ENCODE data around the gene SEL1L3.

The SEL1L3 gene

GRCh38 chr4:25759101-25759500, 103.7 kb downstream of the SEL1L3 start:
- Histone ChIP-seq H3K4me1 (ENCODE audit: control insufficient read depth, insufficient read depth, low read length) (no peaks in the 10 kb centered on the region), H3K36me3 (ENCODE audit: control insufficient read depth, insufficient read depth, low read length) (no peaks in the 10 kb centered on the region), H3K27me3 (ENCODE audit: control insufficient read depth, insufficient read depth, low read length, poor library complexity, severe bottlenecking) (no peaks in the 10 kb centered on the region), H3K27ac (ENCODE audit: insufficient read depth, low read depth, low read length, poor library complexity, severe bottlenecking) (no peak overlapping the region), H3K4me3 (ENCODE audit: insufficient read depth, low read depth, low read length) (no peak overlapping the region), H3K9me3 (ENCODE audit: control insufficient read depth, low read length) (no peaks in the 10 kb centered on the region)
- 93 to 94% methylated on average over 8 of the region's 8 CpGs for WGBS, 2 experiments

- Histone ChIP-seq H3K27ac (ENCODE audit: insufficient read depth, low read depth, low read length, poor library complexity, severe bottlenecking) (no peak overlapping the region), H3K4me3 (ENCODE audit: insufficient read depth, low read depth, low read length) (no peak overlapping the region), H3K9me3 (ENCODE audit: control insufficient read depth, low read length) (no peaks in the 10 kb centered on the region), H3K36me3 (ENCODE audit: control insufficient read depth, insufficient read depth, low read length) (no peaks in the 10 kb centered on the region), H3K4me1 (ENCODE audit: control insufficient read depth, insufficient read depth, low read length) (no peaks in the 10 kb centered on the region), H3K27me3 (ENCODE audit: control insufficient read depth, insufficient read depth, low read length, poor library complexity, severe bottlenecking) (no peaks in the 10 kb centered on the region)
- WGBS, 2 experiments, result 96 to 97% methylated on average over 8 of the region's 8 CpGs
These were observed 105.3 kb downstream of the SEL1L3 start for GRCh38 chr4:25757452-25757851.

GRCh38 chr4:25756503-25756902, 106.3 kb downstream of the SEL1L3 start:
- Histone ChIP-seq H3K9me3 (ENCODE audit: control insufficient read depth, low read length) (no peaks in the 10 kb centered on the region), H3K4me1 (ENCODE audit: control insufficient read depth, insufficient read depth, low read length) (no peaks in the 10 kb centered on the region), H3K36me3 (ENCODE audit: control insufficient read depth, insufficient read depth, low read length) (no peaks in the 10 kb centered on the region), H3K27ac (ENCODE audit: insufficient read depth, low read depth, low read length, poor library complexity, severe bottlenecking) (no peak overlapping the region), H3K27me3 (ENCODE audit: control insufficient read depth, insufficient read depth, low read length, poor library complexity, severe bottlenecking) (no peaks in the 10 kb centered on the region), H3K4me3 (ENCODE audit: insufficient read depth, low read depth, low read length) (no peak overlapping the region)
- whole genome bisulfite sequencing, 2 experiments, result 83 to 89% methylated on average over 5 of the region's 5 CpGs

GRCh38 chr4:25755911-25756310, 106.9 kb downstream of the SEL1L3 start:
- WGBS, 2 experiments, result 93 to 96% methylated on average over 9 of the region's 9 CpGs
- Histone ChIP-seq H3K9me3 (ENCODE audit: control insufficient read depth, low read length) (no peaks in the 10 kb centered on the region), H3K36me3 (ENCODE audit: control insufficient read depth, insufficient read depth, low read length) (no peaks in the 10 kb centered on the region), H3K27me3 (ENCODE audit: control insufficient read depth, insufficient read depth, low read length, poor library complexity, severe bottlenecking) (no peaks in the 10 kb centered on the region), H3K4me1 (ENCODE audit: control insufficient read depth, insufficient read depth, low read length) (no peaks in the 10 kb centered on the region), H3K27ac (ENCODE audit: insufficient read depth, low read depth, low read length, poor library complexity, severe bottlenecking) (no peak overlapping the region), H3K4me3 (ENCODE audit: insufficient read depth, low read depth, low read length) (no peak overlapping the region)

GRCh38 chr4:25753239-25753638, 109.5 kb downstream of the SEL1L3 start:
- H3K9me3 ChIP-seq (ENCODE audit: control insufficient read depth, low read length), result no peaks in the 10 kb centered on the region
- no peaks in the 10 kb centered on the region for H3K36me3 ChIP-seq (ENCODE audit: control insufficient read depth, insufficient read depth, low read length)
- no peaks in the 10 kb centered on the region for H3K27me3 ChIP-seq (ENCODE audit: control insufficient read depth, insufficient read depth, low read length, poor library complexity, severe bottlenecking)
- no peak overlapping the region for H3K4me3 ChIP-seq (ENCODE audit: insufficient read depth, low read depth, low read length)
- no peak overlapping the region for H3K27ac ChIP-seq (ENCODE audit: insufficient read depth, low read depth, low read length, poor library complexity, severe bottlenecking)
- H3K4me1 ChIP-seq (ENCODE audit: control insufficient read depth, insufficient read depth, low read length), result no peaks in the 10 kb centered on the region
- WGBS, 2 experiments, result 91 to 93% methylated on average over 5 of the region's 5 CpGs

- H3K27ac ChIP-seq (ENCODE audit: insufficient read depth, low read depth, low read length, poor library complexity, severe bottlenecking), result no peak overlapping the region
- 96 to 99% methylated on average over 4 of the region's 4 CpGs for WGBS, 2 experiments
- no peaks in the 10 kb centered on the region for H3K36me3 ChIP-seq (ENCODE audit: control insufficient read depth, insufficient read depth, low read length)
- no peaks in the 10 kb centered on the region for H3K9me3 ChIP-seq (ENCODE audit: control insufficient read depth, low read length)
- no peaks in the 10 kb centered on the region for H3K27me3 ChIP-seq (ENCODE audit: control insufficient read depth, insufficient read depth, low read length, poor library complexity, severe bottlenecking)
- no peak overlapping the region for H3K4me3 ChIP-seq (ENCODE audit: insufficient read depth, low read depth, low read length)
- no peaks in the 10 kb centered on the region for H3K4me1 ChIP-seq (ENCODE audit: control insufficient read depth, insufficient read depth, low read length)
These were observed 111.9 kb downstream of the SEL1L3 start for GRCh38 chr4:25750874-25751273.

- Histone ChIP-seq H3K27me3 (ENCODE audit: control insufficient read depth, insufficient read depth, low read length, poor library complexity, severe bottlenecking) (no peaks in the 10 kb centered on the region), H3K4me1 (ENCODE audit: control insufficient read depth, insufficient read depth, low read length) (no peaks in the 10 kb centered on the region), H3K4me3 (ENCODE audit: insufficient read depth, low read depth, low read length) (no peak overlapping the region), H3K9me3 (ENCODE audit: control insufficient read depth, low read length) (no peaks in the 10 kb centered on the region), H3K27ac (ENCODE audit: insufficient read depth, low read depth, low read length, poor library complexity, severe bottlenecking) (no peak overlapping the region), H3K36me3 (ENCODE audit: control insufficient read depth, insufficient read depth, low read length) (no peaks in the 10 kb centered on the region)
- 96 to 97% methylated on average over 5 of the region's 5 CpGs for WGBS, 2 experiments
These were observed 113.5 kb downstream of the SEL1L3 start for GRCh38 chr4:25749150-25749794.

- Histone ChIP-seq H3K27me3 (ENCODE audit: control insufficient read depth, insufficient read depth, low read length, poor library complexity, severe bottlenecking) (no peaks in the 10 kb centered on the region), H3K9me3 (ENCODE audit: control insufficient read depth, low read length) (no peaks in the 10 kb centered on the region)
- WGBS, 2 experiments, result 91 to 93% methylated on average over 3 of the region's 3 CpGs
These were observed 118.8 kb downstream of the SEL1L3 start for GRCh38 chr4:25743971-25744370.

GRCh38 chr4:25729564-25729963, 133.2 kb downstream of the SEL1L3 start:
- H3K4me1 ChIP-seq (ENCODE audit: control insufficient read depth, insufficient read depth, low read length), result no peaks in the 10 kb centered on the region
- no peak overlapping the region for H3K27ac ChIP-seq (ENCODE audit: insufficient read depth, low read depth, low read length, poor library complexity, severe bottlenecking)
- WGBS, 2 experiments, result 94 to 95% methylated on average over 9 of the region's 9 CpGs
- H3K4me3 ChIP-seq (ENCODE audit: insufficient read depth, low read depth, low read length), result no peak overlapping the region
- no peaks in the 10 kb centered on the region for H3K36me3 ChIP-seq (ENCODE audit: control insufficient read depth, insufficient read depth, low read length)
- H3K9me3 ChIP-seq (ENCODE audit: control insufficient read depth, low read length), result no peaks in the 10 kb centered on the region
- no peaks in the 10 kb centered on the region for H3K27me3 ChIP-seq (ENCODE audit: control insufficient read depth, insufficient read depth, low read length, poor library complexity, severe bottlenecking)

More at GRCh38 chr4:25743971-25744370, 118.8 kb downstream of the SEL1L3 start:
- Histone ChIP-seq H3K36me3 (ENCODE audit: control insufficient read depth, insufficient read depth, low read length) (no peaks in the 10 kb centered on the region), H3K4me1 (ENCODE audit: control insufficient read depth, insufficient read depth, low read length) (no peaks in the 10 kb centered on the region), H3K27ac (ENCODE audit: insufficient read depth, low read depth, low read length, poor library complexity, severe bottlenecking) (no peak overlapping the region), H3K4me3 (ENCODE audit: insufficient read depth, low read depth, low read length) (no peak overlapping the region)

GRCh38 chr4:25728886-25729285, 133.9 kb downstream of the SEL1L3 start:
- 80 to 82% methylated on average over 3 of the region's 3 CpGs for WGBS, 2 experiments
- Histone ChIP-seq H3K27me3 (ENCODE audit: control insufficient read depth, insufficient read depth, low read length, poor library complexity, severe bottlenecking) (no peaks in the 10 kb centered on the region), H3K4me3 (ENCODE audit: insufficient read depth, low read depth, low read length) (no peak overlapping the region)

More at GRCh38 chr4:25728886-25729285, 133.9 kb downstream of the SEL1L3 start:
- no peaks in the 10 kb centered on the region for H3K4me1 ChIP-seq (ENCODE audit: control insufficient read depth, insufficient read depth, low read length)
- no peaks in the 10 kb centered on the region for H3K36me3 ChIP-seq (ENCODE audit: control insufficient read depth, insufficient read depth, low read length)
- H3K27ac ChIP-seq (ENCODE audit: insufficient read depth, low read depth, low read length, poor library complexity, severe bottlenecking), result no peak overlapping the region
- H3K9me3 ChIP-seq (ENCODE audit: control insufficient read depth, low read length), result no peaks in the 10 kb centered on the region
